BLaER1 treated with 17β-estradiol and CSF1 and Interleukin-3, amounts not matched to agents 10 nM and 100 nM (cell line): ENCODE results near the gene NTRK3.
A peak's percentile ranks its signal among the peaks of the same experiment; 100 is the strongest.

Experiments used
- H3K27ac ChIP-seq, 11 experiments: shearing (Covaris generic); formaldehyde crosslinking; 2 replicates each; pipeline ENCODE4 v1.8.1; 2022
- H3K27me3 ChIP-seq, 11 experiments: shearing (Covaris generic); formaldehyde crosslinking; 2 replicates each; pipeline ENCODE4 v1.8.1; 2022
- H3K36me3 ChIP-seq, 11 experiments: shearing (Covaris generic); formaldehyde crosslinking; 2 replicates each; pipeline ENCODE4 v1.8.1; 2022
- H3K4me1 ChIP-seq, 10 experiments: shearing (Covaris generic); formaldehyde crosslinking; 2 replicates each; pipeline ENCODE4 v1.8.1; 2022
- H3K4me2 ChIP-seq, 11 experiments: shearing (Covaris generic); formaldehyde crosslinking; 2 replicates each; pipeline ENCODE4 v1.8.1; 2022
- H3K4me3 ChIP-seq, 10 experiments: shearing (Covaris generic); formaldehyde crosslinking; 2 replicates each; pipeline ENCODE4 v1.8.1; 2022
- H3K9ac ChIP-seq, 11 experiments: shearing (Covaris generic); formaldehyde crosslinking; 2 replicates each; pipeline ENCODE4 v1.8.1; 2022
- H3K9me3 ChIP-seq, 11 experiments: shearing (Covaris generic); formaldehyde crosslinking; replicated peaks in 1 of 11; 2 replicates each; pipeline ENCODE4 v1.8.1; 2022
- H4K20me1 ChIP-seq, 11 experiments: shearing (Covaris generic); formaldehyde crosslinking; 2 replicates each; pipeline ENCODE4 v1.8.1; 2022
- Cebpa-rat ChIP-seq, 11 experiments: shearing (Covaris generic); IDR thresholded peaks; 2 replicates each; pipeline ENCODE4 v1.8.1; 2022

Gene NTRK3

GRCh38 chr15:88131937-88132336, 124.6 kb downstream of the NTRK3 start:
- Histone ChIP-seq H4K20me1 (no peaks in the 10 kb centered on the region), H3K27ac (no peak overlapping the region), H3K9me3 (no peaks in the 10 kb centered on the region), H3K9ac (no peak overlapping the region), H3K4me1 (peaks cover 0 to 6% (median 4%) of the 10 kb centered on the region in 10 experiments; a peak in 7 of 20 replicates), H3K36me3 (no peaks in the 10 kb centered on the region), H3K4me2 (no peak overlapping the region), H3K27me3 (no peaks in the 10 kb centered on the region), H3K4me3 (no peak overlapping the region)
- no peak for TF ChIP-seq Cebpa-rat (IDR thresholded peaks at IDR 0.05)

- no peaks in the 10 kb centered on the region for H3K27me3 ChIP-seq
- H3K9ac ChIP-seq = no peak overlapping the region
- no peak overlapping the region for H3K27ac ChIP-seq
- no peak overlapping the region for H3K4me3 ChIP-seq
- no peaks in the 10 kb centered on the region for H3K36me3 ChIP-seq
- peaks cover 0 to 8% (median 5%) of the 10 kb centered on the region in 10 experiments; a peak in 7 of 20 replicates for H3K4me1 ChIP-seq
- TF ChIP-seq Cebpa-rat (IDR thresholded peaks at IDR 0.05) = no peak
- no peaks in the 10 kb centered on the region for H3K9me3 ChIP-seq
- H4K20me1 ChIP-seq = no peaks in the 10 kb centered on the region
- H3K4me2 ChIP-seq = peak overlapping the region in 4 of 11 experiments; percentile 4 to 44 (median 15); a peak in 3 of 22 replicates
These were observed 129.1 kb downstream of the NTRK3 start for GRCh38 chr15:88127432-88127790.

- Histone ChIP-seq H3K4me1 (peaks cover 0 to 8% (median 5%) of the 10 kb centered on the region in 10 experiments; a peak in 7 of 20 replicates), H3K27me3 (no peaks in the 10 kb centered on the region), H3K9ac (no peak overlapping the region), H3K4me2 (peak overlapping the region in 5 of 11 experiments; percentile 4 to 44 (median 19); a peak in 4 of 22 replicates), H3K9me3 (no peaks in the 10 kb centered on the region), H3K27ac (no peak overlapping the region), H3K4me3 (no peak overlapping the region), H3K36me3 (no peaks in the 10 kb centered on the region), H4K20me1 (no peaks in the 10 kb centered on the region)
- no peak for TF ChIP-seq Cebpa-rat (IDR thresholded peaks at IDR 0.05)
These were observed 129.7 kb downstream of the NTRK3 start for GRCh38 chr15:88126695-88127431.

GRCh38 chr15:88125576-88125975, 131.0 kb downstream of the NTRK3 start:
- no peak overlapping the region for H3K27ac ChIP-seq
- no peak overlapping the region for H3K9ac ChIP-seq
- H3K36me3 ChIP-seq = no peaks in the 10 kb centered on the region
- no peak overlapping the region for H3K4me3 ChIP-seq
- TF ChIP-seq Cebpa-rat (IDR thresholded peaks at IDR 0.05) = no peak
- peaks cover 0 to 8% (median 5%) of the 10 kb centered on the region in 10 experiments; a peak in 7 of 20 replicates for H3K4me1 ChIP-seq
- no peaks in the 10 kb centered on the region for H3K9me3 ChIP-seq
- H3K4me2 ChIP-seq = no peak overlapping the region
- no peaks in the 10 kb centered on the region for H4K20me1 ChIP-seq
- no peaks in the 10 kb centered on the region for H3K27me3 ChIP-seq

GRCh38 chr15:88124199-88124598, 132.3 kb downstream of the NTRK3 start:
- H3K27me3 ChIP-seq = no peaks in the 10 kb centered on the region
- H3K4me1 ChIP-seq = peaks cover 0 to 8% (median 5%) of the 10 kb centered on the region in 10 experiments; a peak in 7 of 20 replicates
- H3K27ac ChIP-seq = no peak overlapping the region
- no peaks in the 10 kb centered on the region for H3K9me3 ChIP-seq
- no peak overlapping the region for H3K4me3 ChIP-seq
- no peaks in the 10 kb centered on the region for H4K20me1 ChIP-seq
- no peaks in the 10 kb centered on the region for H3K36me3 ChIP-seq
- H3K9ac ChIP-seq = no peak overlapping the region
- TF ChIP-seq Cebpa-rat (IDR thresholded peaks at IDR 0.05) = no peak
- H3K4me2 ChIP-seq = no peak overlapping the region

GRCh38 chr15:88121968-88122530, 134.5 kb downstream of the NTRK3 start:
- no peak overlapping the region for H3K4me2 ChIP-seq
- H4K20me1 ChIP-seq = no peaks in the 10 kb centered on the region
- H3K4me1 ChIP-seq = peaks cover 0 to 10% (median 1%) of the 10 kb centered on the region in 10 experiments; a peak in 7 of 20 replicates
- no peak overlapping the region for H3K27ac ChIP-seq
- TF ChIP-seq Cebpa-rat (IDR thresholded peaks at IDR 0.05) = no peak
- H3K27me3 ChIP-seq = no peaks in the 10 kb centered on the region
- no peaks in the 10 kb centered on the region for H3K9me3 ChIP-seq
- H3K36me3 ChIP-seq = no peaks in the 10 kb centered on the region
- H3K4me3 ChIP-seq = no peak overlapping the region
- H3K9ac ChIP-seq = no peak overlapping the region

GRCh38 chr15:88120026-88120425, 136.5 kb downstream of the NTRK3 start:
- no peak overlapping the region for H3K4me3 ChIP-seq
- TF ChIP-seq Cebpa-rat (IDR thresholded peaks at IDR 0.05) = no peak
- no peaks in the 10 kb centered on the region for H3K9me3 ChIP-seq
- no peak overlapping the region for H3K4me2 ChIP-seq
- H4K20me1 ChIP-seq = no peaks in the 10 kb centered on the region
- no peak overlapping the region for H3K27ac ChIP-seq
- H3K27me3 ChIP-seq = no peaks in the 10 kb centered on the region
- H3K36me3 ChIP-seq = no peaks in the 10 kb centered on the region
- H3K4me1 ChIP-seq = peaks cover 0 to 7% (median 0%) of the 10 kb centered on the region in 10 experiments; a peak in 2 of 20 replicates
- H3K9ac ChIP-seq = no peak overlapping the region

- Histone ChIP-seq H3K36me3 (no peaks in the 10 kb centered on the region), H3K4me2 (no peak overlapping the region), H3K27me3 (no peaks in the 10 kb centered on the region), H3K4me1 (peaks cover 0 to 7% (median 0%) of the 10 kb centered on the region in 10 experiments; a peak in 2 of 20 replicates), H3K9ac (no peak overlapping the region), H3K4me3 (no peak overlapping the region), H3K27ac (no peak overlapping the region), H4K20me1 (no peaks in the 10 kb centered on the region), H3K9me3 (no peaks in the 10 kb centered on the region)
- TF ChIP-seq Cebpa-rat (IDR thresholded peaks at IDR 0.05) = no peak
These were observed 137.8 kb downstream of the NTRK3 start for GRCh38 chr15:88118741-88119140.

- Histone ChIP-seq H3K27ac (no peak overlapping the region), H3K4me3 (no peak overlapping the region), H3K9me3 (no peaks in the 10 kb centered on the region), H3K4me1 (peaks cover 0 to 7% (median 0%) of the 10 kb centered on the region in 10 experiments; a peak in 2 of 20 replicates), H3K36me3 (no peaks in the 10 kb centered on the region), H3K9ac (no peak overlapping the region), H3K27me3 (no peaks in the 10 kb centered on the region), H3K4me2 (peak overlapping the region in 3 of 11 experiments; percentile 10 to 17 (median 11); a peak in 1 of 22 replicates), H4K20me1 (no peaks in the 10 kb centered on the region)
- no peak for TF ChIP-seq Cebpa-rat (IDR thresholded peaks at IDR 0.05)
These were observed 138.5 kb downstream of the NTRK3 start for GRCh38 chr15:88118035-88118434.
